ENCODE data around the gene TTC22. TPM values are rescaled to one million over a fixed set of nuclear protein-coding genes. Genes with fewer than 3 reads are reported as not detected.

TTC22 gene
- total RNA-seq, 1 experiment from 2014 or later, result 0.63 TPM

GRCh38 chr1:54795841-54796468 lies 5.2 kb downstream of the TTC22 start (continued):
- no peak for TF ChIP-seq ARID4B (CRISPR knock-in tag; IDR thresholded peaks at IDR 0.05; ENCODE audit: borderline replicate concordance)
- TF ChIP-seq GABPB1 (CRISPR knock-in tag; IDR thresholded peaks at IDR 0.05), result no peak
- TF ChIP-seq NR1H2 (CRISPR knock-in tag; IDR thresholded peaks at IDR 0.05), result no peak
- TF ChIP-seq ZNF512 (CRISPR knock-in tag; IDR thresholded peaks at IDR 0.05; ENCODE audit: borderline replicate concordance), result no peak
- no peak for TF ChIP-seq MYBL2 (CRISPR knock-in tag; IDR thresholded peaks at IDR 0.05)
- TF ChIP-seq ELF4 (CRISPR knock-in tag; IDR thresholded peaks at IDR 0.05; ENCODE audit: low read depth), result no peak
- no peak for TF ChIP-seq E2F1 (CRISPR knock-in tag; IDR thresholded peaks at IDR 0.05)
- no peak for TF ChIP-seq USF1 (CRISPR knock-in tag; IDR thresholded peaks at IDR 0.05)

GRCh38 chr1:54795356-54795665 lies 5.8 kb downstream of the TTC22 start:
- ATAC-seq, result peak; percentile 20; the same call in 1 of the 2 replicates
- Mint-ChIP-seq H3K36me3 (no peaks in the 10 kb centered on the region), H3K27me3 (ENCODE audit: low read depth) (peaks cover 5% of the 10 kb centered on the region), H3K27ac (no peak overlapping the region), H3K9me3 (peaks cover 6% of the 10 kb centered on the region; the same call in 1 of the 2 replicates), H3K4me1 (peaks cover 22% of the 10 kb centered on the region), H3K4me3 (no peak overlapping the region)
- POLR2A ChIA-PET, result no interaction called here
- CTCF ChIA-PET, result interaction anchor here (0.5 to 1.6 kb wide), 6 partner anchors 19 to 556 kb away, joined by 3 to 5 read pairs (median 4); partner anchors contain the start of gene ACOT11
- no peak for DNase-seq (ENCODE audit: low spot score)
- TF ChIP-seq ZNF232 (CRISPR knock-in tag; IDR thresholded peaks at IDR 0.05) (no peak), CDX4 (CRISPR knock-in tag; IDR thresholded peaks at IDR 0.05; ENCODE audit: borderline replicate concordance) (no peak), ZBTB43 (CRISPR knock-in tag; IDR thresholded peaks at IDR 0.05) (no peak)
